ENCODE data around the gene VIPAS39.

DNA sequence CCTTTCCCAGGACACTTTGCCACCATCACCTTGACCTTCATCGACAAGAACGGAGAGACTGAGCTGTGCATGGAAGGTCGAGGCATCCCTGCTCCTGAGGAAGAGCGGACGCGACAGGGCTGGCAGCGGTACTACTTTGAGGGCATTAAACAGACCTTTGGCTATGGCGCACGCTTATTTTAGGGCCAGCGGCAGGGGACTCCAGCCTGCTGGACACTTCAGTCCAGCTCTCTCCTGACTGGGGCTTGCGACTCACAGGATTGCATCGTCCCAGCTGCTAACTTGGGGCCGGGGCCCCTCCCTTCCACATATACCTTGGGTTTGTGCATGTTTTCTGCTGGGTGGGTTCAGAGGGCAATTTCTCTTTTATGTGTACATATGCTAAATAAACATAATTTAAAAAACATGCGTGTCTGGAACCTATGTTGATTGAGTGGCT lies 11.7 kb upstream of the VIPAS39 start:
- TF ChIP-seq, protein P1, sequence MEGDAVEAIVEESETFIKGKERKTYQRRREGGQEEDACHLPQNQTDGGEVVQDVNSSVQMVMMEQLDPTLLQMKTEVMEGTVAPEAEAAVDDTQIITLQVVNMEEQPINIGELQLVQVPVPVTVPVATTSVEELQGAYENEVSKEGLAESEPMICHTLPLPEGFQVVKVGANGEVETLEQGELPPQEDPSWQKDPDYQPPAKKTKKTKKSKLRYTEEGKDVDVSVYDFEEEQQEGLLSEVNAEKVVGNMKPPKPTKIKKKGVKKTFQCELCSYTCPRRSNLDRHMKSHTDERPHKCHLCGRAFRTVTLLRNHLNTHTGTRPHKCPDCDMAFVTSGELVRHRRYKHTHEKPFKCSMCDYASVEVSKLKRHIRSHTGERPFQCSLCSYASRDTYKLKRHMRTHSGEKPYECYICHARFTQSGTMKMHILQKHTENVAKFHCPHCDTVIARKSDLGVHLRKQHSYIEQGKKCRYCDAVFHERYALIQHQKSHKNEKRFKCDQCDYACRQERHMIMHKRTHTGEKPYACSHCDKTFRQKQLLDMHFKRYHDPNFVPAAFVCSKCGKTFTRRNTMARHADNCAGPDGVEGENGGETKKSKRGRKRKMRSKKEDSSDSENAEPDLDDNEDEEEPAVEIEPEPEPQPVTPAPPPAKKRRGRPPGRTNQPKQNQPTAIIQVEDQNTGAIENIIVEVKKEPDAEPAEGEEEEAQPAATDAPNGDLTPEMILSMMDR (IDR thresholded peaks at IDR 0.05) = no peak
- no peak for TF ChIP-seq EZH2phosphoT487 (IDR thresholded peaks at IDR 0.05)
- no peak for TF ChIP-seq EZH2 (IDR thresholded peaks at IDR 0.05)

Measured in neural progenitor cell (in vitro differentiated cells).